Activated naive CD4-positive, alpha-beta T cell treated with anti-CD3 and anti-CD28 coated beads, Interleukin-2, amount 50 U/mL, for 72 hours (primary cell): ENCODE measurements around the gene PGA4. TPM values are rescaled to one million over a fixed set of nuclear protein-coding genes. Genes with fewer than 3 reads are reported as not detected.
"Not testable (repeated sequence)": the region's sequence is repeated elsewhere in the genome, so short reads cannot be mapped to it uniquely, and the experiment has no call there.

ENCODE experiments used
- ATAC-seq, 2 donors: fragments of 150-1000 bp; cut with Tn5 transposase; 2 replicates each; pipeline ENCODE4 v1.10.0; 2021; ENCODE audit warnings: mild to moderate bottlenecking in 2 of 2, moderate library complexity in 2 of 2
- DNase-seq, 2 donors: peaks; one replicate each; pipeline ENCODE4 v3.0.0; 2021 to 2022; ENCODE audit warnings: low spot score in 2 of 2
- H3K27ac Mint-ChIP-seq, 2 donors: one replicate each; pipeline ENCODE4 v1.8.0; 2022; ENCODE audit warnings: mild to moderate bottlenecking in 2 of 2, mixed read lengths in 2 of 2
- H3K36me3 Mint-ChIP-seq, 2 donors: one replicate each; pipeline ENCODE4 v1.8.0; 2022; ENCODE audit warnings: mixed read lengths in 2 of 2
- H3K9me3 Mint-ChIP-seq, 2 donors: one replicate each; pipeline ENCODE4 v1.8.0; 2022; ENCODE audit warnings: mixed read lengths in 2 of 2
- total RNA-seq, 2 donors: library from RNA; stranded (reverse); gene quantifications; one replicate each; pipeline ENCODE4 v1.2.3, GENCODE V29; 2022

Gene PGA4
- total RNA-seq = not detected

- H3K36me3 Mint-ChIP-seq, DNase-seq, H3K9me3 Mint-ChIP-seq, ATAC-seq, H3K27ac Mint-ChIP-seq: not testable (repeated sequence)
Measured at GRCh38 chr11:61222047-61222446, at the start of gene PGA4. Gene PGA4 (plus strand): TSS chr11:61222347. CDS start chr11:61222401, 54 bp downstream.

- no peak overlapping the region for H3K27ac Mint-ChIP-seq
- peaks cover 4 to 18% of the 10 kb centered on the region in 2 donors for H3K9me3 Mint-ChIP-seq
- peaks cover 0 to 23% of the 10 kb centered on the region in 2 donors for H3K36me3 Mint-ChIP-seq
- ATAC-seq = no peak
- no peak for DNase-seq
Measured at GRCh38 chr11:61172356-61172755, 49.8 kb upstream of the PGA4 start.

- DNase-seq = peak in 1 of 2 donors; percentile 18
- peaks cover 4 to 18% of the 10 kb centered on the region in 2 donors for H3K9me3 Mint-ChIP-seq
- ATAC-seq = peak in 1 of 2 donors; percentile 73
- no peak overlapping the region for H3K27ac Mint-ChIP-seq
- H3K36me3 Mint-ChIP-seq = peaks cover 0 to 23% of the 10 kb centered on the region in 2 donors
Measured at GRCh38 chr11:61172888-61173287, 49.3 kb upstream of the PGA4 start.

GRCh38 chr11:61173456-61173855 is 48.7 kb upstream of the PGA4 start:
- DNase-seq = no peak
- Mint-ChIP-seq H3K36me3 (peaks cover 0 to 23% of the 10 kb centered on the region in 2 donors), H3K9me3 (peaks cover 4 to 18% of the 10 kb centered on the region in 2 donors), H3K27ac (no peak overlapping the region)
- no peak for ATAC-seq

GRCh38 chr11:61174273-61174672 is 47.9 kb upstream of the PGA4 start:
- ATAC-seq (no peak), DNase-seq (no peak)
- Mint-ChIP-seq H3K9me3 (peaks cover 4 to 18% of the 10 kb centered on the region in 2 donors), H3K36me3 (peaks cover 0 to 23% of the 10 kb centered on the region in 2 donors), H3K27ac (peak overlapping the region in 1 of 2 donors; percentile 6)

- ATAC-seq = no peak
- peak overlapping the region in 1 of 2 donors; percentile 6 for H3K27ac Mint-ChIP-seq
- peaks cover 0 to 23% of the 10 kb centered on the region in 2 donors for H3K36me3 Mint-ChIP-seq
- no peak for DNase-seq
- peaks cover 4 to 18% of the 10 kb centered on the region in 2 donors for H3K9me3 Mint-ChIP-seq
Measured at GRCh38 chr11:61174949-61175348, 47.2 kb upstream of the PGA4 start.

- DNase-seq = peak in 1 of 2 donors; percentile 16
- Mint-ChIP-seq H3K36me3 (peaks cover 0 to 23% of the 10 kb centered on the region in 2 donors), H3K9me3 (peaks cover 4 to 18% of the 10 kb centered on the region in 2 donors), H3K27ac (no peak overlapping the region)
- no peak for ATAC-seq
Measured at GRCh38 chr11:61176446-61176845, 45.7 kb upstream of the PGA4 start.

GRCh38 chr11:61180205-61180604 is 41.9 kb upstream of the PGA4 start:
- not testable (repeated sequence) for H3K36me3 Mint-ChIP-seq, ATAC-seq, DNase-seq, H3K27ac Mint-ChIP-seq, H3K9me3 Mint-ChIP-seq

GRCh38 chr11:61181489-61181888 is 40.7 kb upstream of the PGA4 start:
- H3K9me3 Mint-ChIP-seq = no peaks in the 10 kb centered on the region
- no peak overlapping the region for H3K27ac Mint-ChIP-seq
- DNase-seq (no peak), ATAC-seq (no peak)
- H3K36me3 Mint-ChIP-seq = no peaks in the 10 kb centered on the region

- Mint-ChIP-seq H3K27ac (no peak overlapping the region), H3K9me3 (no peaks in the 10 kb centered on the region), H3K36me3 (no peaks in the 10 kb centered on the region)
- no peak for DNase-seq
- ATAC-seq = no peak
Measured at GRCh38 chr11:61183645-61184044, 38.5 kb upstream of the PGA4 start.

GRCh38 chr11:61186504-61186903 is 35.6 kb upstream of the PGA4 start:
- no peak for DNase-seq
- no peaks in the 10 kb centered on the region for H3K36me3 Mint-ChIP-seq
- H3K9me3 Mint-ChIP-seq = no peaks in the 10 kb centered on the region
- ATAC-seq = no peak
- H3K27ac Mint-ChIP-seq = no peak overlapping the region

GRCh38 chr11:61187505-61188130 is 34.5 kb upstream of the PGA4 start:
- Mint-ChIP-seq H3K27ac (peak overlapping the region in 1 of 2 donors; percentile 40), H3K36me3 (no peaks in the 10 kb centered on the region), H3K9me3 (no peaks in the 10 kb centered on the region)
- DNase-seq = peak; percentile 65 to 86
- peak; percentile 80 to 82 for ATAC-seq

- no peak for DNase-seq
- no peak for ATAC-seq
- Mint-ChIP-seq H3K27ac (no peak overlapping the region), H3K9me3 (no peaks in the 10 kb centered on the region), H3K36me3 (no peaks in the 10 kb centered on the region)
Measured at GRCh38 chr11:61189933-61190332, 32.2 kb upstream of the PGA4 start.

GRCh38 chr11:61193596-61193995 is 28.6 kb upstream of the PGA4 start:
- H3K27ac Mint-ChIP-seq = no peak overlapping the region
- no peak for ATAC-seq
- no peak for DNase-seq
- H3K36me3 Mint-ChIP-seq = no peaks in the 10 kb centered on the region
- H3K9me3 Mint-ChIP-seq = no peaks in the 10 kb centered on the region

GRCh38 chr11:61194169-61194671 is 27.9 kb upstream of the PGA4 start:
- no peak for DNase-seq
- ATAC-seq = no peak
- Mint-ChIP-seq H3K9me3 (no peaks in the 10 kb centered on the region), H3K27ac (no peak overlapping the region), H3K36me3 (no peaks in the 10 kb centered on the region)

- ATAC-seq (no peak), DNase-seq (no peak)
Measured at GRCh38 chr11:61194981-61195695, 27.0 kb upstream of the PGA4 start.

GRCh38 chr11:61195719-61196118 is 26.4 kb upstream of the PGA4 start:
- Mint-ChIP-seq H3K27ac (no peak overlapping the region), H3K36me3 (no peaks in the 10 kb centered on the region), H3K9me3 (no peaks in the 10 kb centered on the region)
- no peak for DNase-seq
- ATAC-seq = no peak

More at GRCh38 chr11:61194981-61195695, 27.0 kb upstream of the PGA4 start:
- H3K9me3 Mint-ChIP-seq = no peaks in the 10 kb centered on the region
- H3K36me3 Mint-ChIP-seq = no peaks in the 10 kb centered on the region
- H3K27ac Mint-ChIP-seq = no peak overlapping the region
